Erythroblast (primary cell): ENCODE measurements around the gene SPSB3.

Source experiments
- GATA1 ChIP-seq: IDR thresholded peaks from 2 replicates; pipeline ENCODE4 v1.6.1; 2011; ENCODE audit warnings: low read depth, mild to moderate bottlenecking, control low read depth, low read length, moderate library complexity
- POLR2A ChIP-seq: IDR thresholded peaks from 2 replicates; pipeline ENCODE4 v1.6.1; 2011; ENCODE audit warnings: mild to moderate bottlenecking, low read length

GRCh38 chr16:1792836-1793577 is 10.6 kb upstream of the SPSB3 start:
- TF ChIP-seq POLR2A = no peak
- TF ChIP-seq GATA1 = no peak
